ENCODE measurements around the gene KRT80.

Gene KRT80

GRCh38 chr12:52193991-52194390 is 2.2 kb upstream of the KRT80 start:
- no peak overlapping the region for H3K4me3 ChIP-seq (ENCODE audit: low read length)
- TF ChIP-seq CTCF (conservative IDR thresholded peaks at IDR 0.05; ENCODE audit: low read depth, low read length): no peak
- peak; percentile 81 for DNase-seq (ENCODE audit: low read depth)

GRCh38 chr12:52193532-52193931 is 1.7 kb upstream of the KRT80 start:
- no peak for DNase-seq (ENCODE audit: low read depth)
- TF ChIP-seq CTCF (conservative IDR thresholded peaks at IDR 0.05; ENCODE audit: low read depth, low read length): no peak
- H3K4me3 ChIP-seq (ENCODE audit: low read length): no peak overlapping the region

GRCh38 chr12:52190860-52191729 is 719 bp downstream of the KRT80 start:
- peak overlapping the region; percentile 52 for H3K4me3 ChIP-seq (ENCODE audit: low read length)
- no peak for DNase-seq (ENCODE audit: low read depth)
- TF ChIP-seq CTCF (conservative IDR thresholded peaks at IDR 0.05; ENCODE audit: low read depth, low read length): no peak

GRCh38 chr12:52189376-52190174 is 2.2 kb downstream of the KRT80 start:
- H3K4me3 ChIP-seq (ENCODE audit: low read length): peak overlapping the region; percentile 52
- DNase-seq (ENCODE audit: low read depth): peak; percentile 91
- peak; percentile 7 for TF ChIP-seq CTCF (conservative IDR thresholded peaks at IDR 0.05; ENCODE audit: low read depth, low read length)

GRCh38 chr12:52188658-52189057 is 3.2 kb downstream of the KRT80 start:
- TF ChIP-seq CTCF (conservative IDR thresholded peaks at IDR 0.05; ENCODE audit: low read depth, low read length): no peak
- peak overlapping the region; percentile 52 for H3K4me3 ChIP-seq (ENCODE audit: low read length)
- DNase-seq (ENCODE audit: low read depth): no peak

GRCh38 chr12:52187640-52188039 is 4.2 kb downstream of the KRT80 start:
- no peak for TF ChIP-seq CTCF (conservative IDR thresholded peaks at IDR 0.05; ENCODE audit: low read depth, low read length)
- H3K4me3 ChIP-seq (ENCODE audit: low read length): no peak overlapping the region
- no peak for DNase-seq (ENCODE audit: low read depth)
